Osteoblast (primary cell): ENCODE data around the gene BAZ2B. TPM values are rescaled to one million over a fixed set of nuclear protein-coding genes. Genes with fewer than 3 reads are reported as not detected.

ENCODE experiments used
- DNase-seq: peaks from one replicate; pipeline ENCODE4 v3.0.0; 2011; ENCODE audit warnings: low spot score, mixed read lengths; ENCODE audit not compliant: insufficient read length; ENCODE audit errors: missing footprints
- H2AFZ ChIP-seq: 2 replicates; pipeline ENCODE4 v1.6.0; 2011; ENCODE audit warnings: mild to moderate bottlenecking, low read length
- H3K27ac ChIP-seq: 2 replicates; pipeline ENCODE4 v1.5.1; 2011; ENCODE audit warnings: mild to moderate bottlenecking, low read depth, low read length, moderate library complexity
- H3K27me3 ChIP-seq: 2 replicates; pipeline ENCODE4 v1.6.0; 2012; ENCODE audit warnings: mild to moderate bottlenecking, control low read depth, inconsistent platforms, low read length, moderate library complexity; ENCODE audit not compliant: insufficient read depth
- H3K36me3 ChIP-seq: 2 replicates; pipeline ENCODE4 v1.5.1; 2011; ENCODE audit warnings: mild to moderate bottlenecking, low read length, control low read depth, moderate library complexity; ENCODE audit not compliant: insufficient read depth
- H3K4me1 ChIP-seq: 2 replicates; pipeline ENCODE4 v1.5.1; 2011; ENCODE audit warnings: mild to moderate bottlenecking, low read length, control low read depth, moderate library complexity; ENCODE audit not compliant: insufficient read depth
- H3K4me2 ChIP-seq: 2 replicates; pipeline ENCODE4 v1.6.0; 2011; ENCODE audit warnings: mild to moderate bottlenecking, low read length; ENCODE audit not compliant: insufficient read depth
- H3K4me3 ChIP-seq: fragments of 200-600 bp; sonication (generic); 3 replicates; pipeline ENCODE4 v1.5.1; 2012; ENCODE audit warnings: mild to moderate bottlenecking, low read length, inconsistent platforms; ENCODE audit not compliant: insufficient read depth
- H3K79me2 ChIP-seq: 2 replicates; pipeline ENCODE4 v1.6.0; 2012; ENCODE audit warnings: mild to moderate bottlenecking, low read length, control low read depth, inconsistent platforms; ENCODE audit not compliant: insufficient read depth
- H3K9me3 ChIP-seq: 2 replicates; pipeline ENCODE4 v1.5.1; 2011; ENCODE audit warnings: low read depth, low read length, control low read depth
- H4K20me1 ChIP-seq: 2 replicates; pipeline ENCODE4 v1.6.0; 2012; ENCODE audit warnings: mild to moderate bottlenecking, low read length, control low read depth; ENCODE audit not compliant: insufficient read depth
- CTCF ChIP-seq: IDR thresholded peaks from 2 replicates; pipeline ENCODE4 v1.5.1; 2011; ENCODE audit warnings: mild to moderate bottlenecking, low read depth, low read length, moderate library complexity; ENCODE audit errors: extremely low read depth
- total RNA-seq: library from RNA; depleted of rRNA; stranded (reverse); fragments of >200 nt; gene quantifications from 2 replicates; pipeline ENCODE4 v1.2.3, GENCODE V29; 2012

BAZ2B gene
- total RNA-seq, 1 donor = 59.4 TPM

- TF ChIP-seq CTCF = no peak
- no peak overlapping the region for H3K4me3 ChIP-seq
- H3K9me3 ChIP-seq = no peaks in the 10 kb centered on the region
- H3K27me3 ChIP-seq = no peaks in the 10 kb centered on the region
- no peak overlapping the region for H3K27ac ChIP-seq
- no peak for DNase-seq
- H3K4me1 ChIP-seq = peaks cover 7% of the 10 kb centered on the region
- H3K4me2 ChIP-seq = no peak overlapping the region
- H4K20me1 ChIP-seq = peaks cover 10% of the 10 kb centered on the region
- no peak overlapping the region for H2AFZ ChIP-seq
- H3K79me2 ChIP-seq = peaks cover 53% of the 10 kb centered on the region
- no peaks in the 10 kb centered on the region for H3K36me3 ChIP-seq
Observed at GRCh38 chr2:159608723-159609308, 7.5 kb downstream of the BAZ2B start.

GRCh38 chr2:159608108-159608507, 8.2 kb downstream of the BAZ2B start:
- Histone ChIP-seq H3K36me3 (no peaks in the 10 kb centered on the region), H4K20me1 (peaks cover 10% of the 10 kb centered on the region), H3K4me2 (no peak overlapping the region), H3K27me3 (no peaks in the 10 kb centered on the region), H3K4me1 (peaks cover 4% of the 10 kb centered on the region), H3K79me2 (peaks cover 48% of the 10 kb centered on the region), H3K4me3 (no peak overlapping the region), H2AFZ (no peak overlapping the region), H3K9me3 (no peaks in the 10 kb centered on the region), H3K27ac (no peak overlapping the region)
- no peak for TF ChIP-seq CTCF
- DNase-seq = no peak

GRCh38 chr2:159606287-159606686, 10.1 kb downstream of the BAZ2B start:
- Histone ChIP-seq H3K4me2 (no peak overlapping the region), H3K4me1 (peaks cover 4% of the 10 kb centered on the region), H3K27ac (no peak overlapping the region), H4K20me1 (peaks cover 10% of the 10 kb centered on the region), H3K36me3 (no peaks in the 10 kb centered on the region), H2AFZ (no peak overlapping the region), H3K79me2 (peaks cover 38% of the 10 kb centered on the region), H3K4me3 (no peak overlapping the region), H3K9me3 (no peaks in the 10 kb centered on the region), H3K27me3 (no peaks in the 10 kb centered on the region)
- DNase-seq = no peak
- no peak for TF ChIP-seq CTCF

GRCh38 chr2:159605441-159606178, 10.7 kb downstream of the BAZ2B start:
- Histone ChIP-seq H3K27ac (no peak overlapping the region), H3K36me3 (no peaks in the 10 kb centered on the region), H4K20me1 (peaks cover 15% of the 10 kb centered on the region), H2AFZ (no peak overlapping the region), H3K4me3 (no peak overlapping the region), H3K9me3 (no peaks in the 10 kb centered on the region), H3K27me3 (no peaks in the 10 kb centered on the region), H3K4me1 (peaks cover 8% of the 10 kb centered on the region), H3K4me2 (no peak overlapping the region), H3K79me2 (peaks cover 34% of the 10 kb centered on the region)
- TF ChIP-seq CTCF = no peak
- DNase-seq = no peak
